Colon (tissue), 2 donors: ENCODE data around the gene DFFB.

Experiments
- FAIRE-seq: peaks from 2 replicates; lab custom pipeline; 2012; peaks lifted over from hg19 to GRCh38; lab: Jason Lieb, UNC
- donor health status: control.
- donor health status: control.

The DFFB gene

DNA sequence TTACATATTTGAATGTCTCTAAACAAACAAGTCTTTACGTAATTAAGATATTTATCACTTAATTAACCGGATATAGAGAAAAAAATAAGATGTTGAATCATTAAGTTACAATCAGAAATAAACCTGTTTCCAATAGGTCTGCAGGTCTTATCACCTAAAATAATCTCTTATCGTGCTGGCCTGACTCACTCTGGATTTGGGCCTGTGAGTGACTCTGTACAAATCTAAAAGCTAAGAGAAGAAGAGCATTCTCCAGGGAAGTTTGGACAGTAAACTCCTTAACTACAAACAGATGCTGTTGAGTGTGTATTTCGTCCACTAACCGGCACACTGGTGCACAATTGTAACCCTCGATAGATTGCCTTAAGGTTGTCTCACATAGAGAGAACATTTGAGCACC is 25.6 kb upstream of the DFFB start:
- FAIRE-seq = no peak

GRCh38 chr1:3834701-3835100 is 22.6 kb upstream of the DFFB start:
- no peak for FAIRE-seq

DNA sequence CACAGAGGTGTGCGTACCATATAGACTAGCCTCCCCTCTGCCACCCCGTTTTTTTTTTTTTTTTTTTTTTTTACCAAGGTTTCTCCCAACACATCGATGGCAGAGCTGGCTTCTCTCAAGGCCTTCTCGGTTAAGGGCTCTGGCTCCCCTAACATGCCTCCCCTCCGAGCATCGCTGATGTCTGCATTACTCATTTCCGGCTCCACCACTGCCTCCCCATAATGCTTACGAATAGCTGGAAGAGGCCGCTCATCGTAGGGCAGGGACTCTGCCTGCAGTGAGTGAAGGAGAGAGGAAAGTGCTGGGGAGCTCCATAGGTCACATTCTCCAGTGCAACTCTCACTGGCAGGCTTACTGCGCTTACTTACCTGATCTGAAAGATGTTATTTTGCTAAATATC is 20.9 kb upstream of the DFFB start:
- no peak for FAIRE-seq

GRCh38 chr1:3837200-3837599 is 20.1 kb upstream of the DFFB start:
- no peak for FAIRE-seq

- FAIRE-seq = no peak
Observed at GRCh38 chr1:3837685-3838084, 19.6 kb upstream of the DFFB start.

DNA sequence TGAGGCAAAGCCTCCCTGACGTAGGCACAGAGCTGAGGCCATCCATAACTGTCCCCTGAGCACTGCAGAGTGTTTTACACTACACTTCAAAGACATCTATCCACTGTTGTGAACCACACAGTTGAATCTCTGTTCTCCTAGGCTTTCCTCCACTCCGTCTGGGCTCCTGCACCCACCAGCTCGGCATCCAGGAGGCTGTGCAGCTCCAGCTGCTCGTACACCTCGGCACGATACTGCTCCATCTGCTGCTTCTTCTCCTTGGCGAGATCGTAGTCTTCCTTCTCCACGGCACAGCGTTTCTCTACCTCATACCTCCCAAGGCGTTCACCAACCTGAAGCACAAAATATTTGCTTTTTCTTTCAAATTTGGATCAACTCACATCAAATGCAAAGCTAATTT is 18.5 kb upstream of the DFFB start:
- no peak for FAIRE-seq

- FAIRE-seq = no peak
Observed at GRCh38 chr1:3841491-3841890, 15.8 kb upstream of the DFFB start.

- FAIRE-seq = no peak
Observed at GRCh38 chr1:3842912-3843311, 14.4 kb upstream of the DFFB start.

DNA sequence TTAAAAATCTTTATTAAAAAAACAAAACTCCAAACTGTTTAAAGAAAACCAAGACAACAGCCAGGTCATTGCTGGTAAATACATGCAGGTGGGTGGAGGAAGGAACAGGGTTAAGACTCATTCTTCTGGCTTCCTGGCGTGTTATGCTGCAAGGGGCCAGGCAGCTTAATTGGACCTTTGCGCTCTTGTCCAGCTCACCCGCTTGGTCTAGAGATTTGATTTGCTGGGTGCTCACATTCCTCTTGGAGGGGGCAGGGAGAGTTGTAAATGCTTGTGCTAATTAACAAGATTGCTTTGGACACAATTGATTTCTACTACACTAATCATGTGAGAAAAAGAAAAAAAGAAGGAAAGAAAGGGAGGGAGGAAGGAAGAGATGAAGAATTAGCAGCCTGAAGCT is 10.7 kb upstream of the DFFB start:
- no peak for FAIRE-seq

DNA sequence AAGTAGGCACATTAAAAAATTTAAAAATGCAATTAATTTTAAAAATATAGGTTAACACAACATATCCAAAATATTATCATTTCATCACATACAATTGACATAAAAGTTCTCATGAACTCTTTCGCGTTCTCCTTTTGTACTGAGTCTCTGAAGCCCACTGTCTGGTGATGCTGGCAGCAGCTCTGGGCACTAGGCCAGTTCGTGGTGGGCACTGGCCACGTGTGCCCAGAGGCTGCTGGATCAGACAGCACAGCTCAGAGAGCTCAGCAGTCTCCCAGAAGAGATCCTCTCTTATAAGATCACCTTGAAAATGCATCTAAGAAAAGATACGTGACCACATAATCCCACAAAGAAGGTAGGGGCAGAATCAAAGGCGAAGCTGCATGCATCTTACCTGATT is 10.2 kb upstream of the DFFB start:
- FAIRE-seq = no peak

DNA sequence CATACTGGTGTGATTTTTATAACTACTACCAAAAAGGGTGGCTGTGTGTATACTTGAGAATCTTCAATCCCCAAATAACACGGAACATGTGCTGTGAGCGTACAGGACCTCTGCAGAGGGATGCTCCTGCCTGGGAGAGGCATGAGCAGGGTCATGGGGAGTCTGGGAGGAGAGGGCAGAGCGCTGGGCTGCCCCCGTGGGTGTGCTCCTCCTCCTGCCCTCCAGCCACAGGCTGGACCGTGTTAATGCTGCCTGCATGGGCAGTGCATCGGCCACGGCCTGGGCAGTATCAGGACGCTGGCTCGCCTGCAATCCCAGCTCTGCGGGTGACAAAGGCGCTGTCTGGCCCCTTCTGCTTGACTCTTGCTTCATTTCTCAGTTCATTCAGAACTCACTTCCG is 6.4 kb upstream of the DFFB start:
- no peak for FAIRE-seq

GRCh38 chr1:3851292-3851691 is 6.0 kb upstream of the DFFB start:
- FAIRE-seq = no peak

- FAIRE-seq = no peak
Observed at GRCh38 chr1:3852091-3852490, 5.2 kb upstream of the DFFB start.

DNA sequence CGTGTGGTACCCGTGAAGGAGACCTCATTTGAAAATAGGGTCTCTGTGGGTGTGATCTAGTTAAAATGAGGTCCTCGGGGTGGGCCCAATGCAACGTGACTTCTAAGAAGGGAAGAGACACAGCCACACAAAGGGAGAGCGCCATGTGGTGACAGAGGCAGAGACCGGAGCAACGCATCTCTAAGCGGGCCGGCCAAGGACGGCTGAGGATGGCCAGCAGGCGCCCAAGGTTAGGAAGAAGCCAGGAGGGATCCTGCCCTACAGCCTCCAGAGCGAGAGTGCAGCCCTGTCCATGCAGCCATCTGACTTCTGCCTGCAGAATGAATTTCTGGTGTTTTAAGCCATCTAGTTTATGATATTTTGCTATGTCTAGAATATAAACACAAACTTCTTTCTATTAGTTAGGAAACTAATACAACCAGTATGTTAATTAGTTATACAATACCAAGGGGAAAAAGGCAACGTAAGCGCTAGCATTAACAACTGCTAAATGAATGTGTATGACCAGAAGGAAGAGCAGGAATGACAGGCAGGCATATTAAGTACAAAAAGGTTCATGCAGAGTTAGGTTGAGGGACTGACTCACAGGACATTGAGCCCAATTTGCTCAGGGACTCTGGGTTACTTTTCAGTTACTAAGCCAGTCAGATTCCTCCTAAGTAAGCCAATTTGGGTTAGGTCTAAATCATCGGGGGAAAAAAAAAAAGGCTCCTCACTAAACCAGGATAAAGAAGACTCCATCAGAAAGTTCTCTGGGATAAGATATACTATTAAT is 4.4 kb upstream of the DFFB start:
- no peak for FAIRE-seq

GRCh38 chr1:3857791-3858129 is 484 bp downstream of the DFFB start:
- no peak for FAIRE-seq

- no peak for FAIRE-seq
Observed at GRCh38 chr1:3858231-3858981, 1.1 kb downstream of the DFFB start.

- no peak for FAIRE-seq
Observed at GRCh38 chr1:3863231-3863935, 6.1 kb downstream of the DFFB start.

- FAIRE-seq = no peak
Observed at GRCh38 chr1:3864884-3865283, 7.6 kb downstream of the DFFB start.

DNA sequence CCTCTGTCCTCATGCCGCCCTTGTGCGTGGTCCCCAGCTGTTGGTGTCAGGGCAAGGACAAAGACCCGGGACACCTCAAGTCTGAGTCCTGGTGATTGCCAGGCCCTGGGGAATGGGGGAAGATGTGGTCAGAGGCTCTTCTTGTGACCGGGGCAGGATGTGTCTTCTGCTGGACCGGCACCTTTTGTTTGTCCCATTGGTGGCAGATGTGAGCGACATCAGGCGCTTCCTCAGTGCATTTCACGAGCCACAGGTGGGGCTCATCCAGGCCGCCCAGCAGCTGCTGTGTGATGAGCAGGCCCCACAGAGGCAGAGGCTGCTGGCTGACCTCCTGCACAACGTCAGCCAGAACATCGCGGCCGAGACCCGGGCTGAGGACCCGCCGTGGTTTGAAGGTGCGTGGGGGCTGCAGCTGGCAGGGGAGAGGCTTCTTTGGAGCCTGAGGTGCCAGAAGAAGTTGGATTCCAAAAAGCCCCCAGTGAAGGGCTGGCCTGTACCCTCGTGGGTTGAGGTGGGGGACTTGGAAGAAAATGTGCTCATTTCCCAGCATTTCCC is 8.4 kb downstream of the DFFB start:
- no peak for FAIRE-seq

DNA sequence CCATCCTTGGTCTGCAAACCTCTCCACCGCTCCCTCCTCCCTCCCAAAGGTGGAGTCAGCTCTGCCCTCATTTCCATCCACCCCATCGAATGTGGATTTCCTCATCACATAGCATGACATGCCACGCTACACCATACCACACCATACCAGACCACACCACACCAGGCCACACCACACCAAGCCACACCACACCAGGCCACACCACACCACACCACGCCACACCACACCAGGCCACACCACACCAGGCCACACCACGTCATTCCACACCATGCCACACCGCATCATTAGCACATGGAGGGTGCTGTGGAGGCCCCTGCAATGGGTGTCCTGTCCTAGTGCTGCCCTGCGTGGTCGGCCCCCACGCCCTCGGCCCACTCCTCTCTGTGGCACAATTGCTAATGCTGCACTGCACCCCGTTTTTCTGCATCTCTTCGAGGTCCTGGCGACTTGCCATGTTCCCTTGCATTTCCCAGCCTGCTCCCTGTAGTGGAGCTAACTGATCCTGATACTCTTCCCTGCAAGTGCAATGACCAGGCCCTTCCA is 11.3 kb downstream of the DFFB start:
- no peak for FAIRE-seq

GRCh38 chr1:3869751-3870301 is 12.6 kb downstream of the DFFB start:
- no peak for FAIRE-seq

DNA sequence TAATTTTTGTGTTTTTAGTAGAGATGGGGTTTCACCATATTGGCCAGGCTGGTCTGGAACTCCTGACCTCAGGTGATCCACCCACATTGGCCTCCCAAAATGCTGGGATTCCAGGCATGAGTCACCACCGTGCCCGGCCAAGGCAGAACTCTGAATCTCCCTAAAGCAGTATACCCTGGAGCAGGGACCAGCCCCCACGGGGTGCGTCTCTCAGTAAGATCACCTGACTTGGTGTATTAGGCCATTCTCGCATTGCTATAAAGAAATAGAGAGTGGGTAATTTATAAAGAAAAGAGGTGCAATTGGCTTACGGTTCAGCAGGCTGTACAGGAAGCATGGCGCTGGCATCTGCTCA is 14.2 kb downstream of the DFFB start:
- no peak for FAIRE-seq

DNA sequence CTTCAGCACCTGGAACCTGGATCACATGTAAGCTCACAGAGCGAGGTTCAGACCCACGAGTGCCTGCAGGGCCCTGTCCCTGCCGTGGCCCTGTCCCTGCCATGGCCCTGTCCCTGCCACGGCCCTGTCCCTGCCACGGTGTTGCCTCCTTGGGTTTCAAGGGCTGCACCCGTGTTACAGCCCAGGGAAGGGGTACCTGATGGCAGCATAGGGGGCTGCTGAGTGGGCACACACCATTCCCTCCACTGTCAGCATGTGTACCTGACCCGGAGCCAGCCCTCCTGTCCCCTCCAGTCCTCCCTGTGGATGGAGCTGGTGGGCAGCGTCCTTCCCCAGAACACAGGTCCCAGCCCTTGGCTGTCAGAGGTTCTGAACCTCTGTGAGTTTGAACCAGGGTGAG is 15.3 kb downstream of the DFFB start:
- FAIRE-seq = no peak
